Thyroid gland (tissue), 4 donors: ENCODE results near the gene FCAR.

Experiments used
- CTCF ChIP-seq, 6 experiments: fragments of 200-600 bp in 3 of 6; fragments of 450-650 bp in 3 of 6; sonication (generic) in 3 of 6; IDR thresholded peaks; one replicate each; pipeline ENCODE4 v1.5.1; 2016 to 2019; ENCODE audit warnings: antibody characterized with exemption in 6 of 6, mild to moderate bottlenecking in 2 of 6, inconsistent platforms in 1 of 6, moderate library complexity in 1 of 6
- POLR2A ChIP-seq, 2 donors: fragments of 450-650 bp; IDR thresholded peaks; one replicate each; pipeline ENCODE4 v1.6.1; 2017; ENCODE audit warnings: antibody characterized with exemption in 2 of 2, mild to moderate bottlenecking in 2 of 2, moderate library complexity in 1 of 2

- TF ChIP-seq POLR2A (IDR thresholded peaks at IDR 0.05) = no peak
- no peak for TF ChIP-seq CTCF (IDR thresholded peaks at IDR 0.05)
Observed at GRCh38 chr19:54875506-54875905, 1.5 kb downstream of the FCAR start.
